Stimulated activated CD8-positive, alpha-beta memory T cell treated with anti-CD3 and anti-CD28 coated beads, Interleukin-15, amount 100 ng/mL, for 48 hours (primary cell): Measurements from ENCODE around the gene AGFG2.

Experiments
- DNase-seq, 2 donors: peaks; one replicate each; pipeline ENCODE4 v3.0.0-alpha.2; 2020; ENCODE audit warnings: low read depth in 2 of 2

AGFG2 gene

GRCh38 chr7:100612730-100613390 is 73.9 kb downstream of the AGFG2 start:
- DNase-seq, result no peak

- DNase-seq, result no peak
Measured at GRCh38 chr7:100613412-100614175, 74.6 kb downstream of the AGFG2 start.

- DNase-seq, result no peak
Measured at GRCh38 chr7:100614308-100614861, 75.4 kb downstream of the AGFG2 start.
